SKM-1 treated with dmso at 0.1 percent for 144 hours (cell line): ENCODE measurements around the gene OPRL1.

Experiments used
- DNase-seq: peaks from one replicate; lab custom pipeline; 2025; ENCODE audit not compliant: unreplicated experiment; lab: John Stamatoyannopoulos, UW

The OPRL1 gene

DNA sequence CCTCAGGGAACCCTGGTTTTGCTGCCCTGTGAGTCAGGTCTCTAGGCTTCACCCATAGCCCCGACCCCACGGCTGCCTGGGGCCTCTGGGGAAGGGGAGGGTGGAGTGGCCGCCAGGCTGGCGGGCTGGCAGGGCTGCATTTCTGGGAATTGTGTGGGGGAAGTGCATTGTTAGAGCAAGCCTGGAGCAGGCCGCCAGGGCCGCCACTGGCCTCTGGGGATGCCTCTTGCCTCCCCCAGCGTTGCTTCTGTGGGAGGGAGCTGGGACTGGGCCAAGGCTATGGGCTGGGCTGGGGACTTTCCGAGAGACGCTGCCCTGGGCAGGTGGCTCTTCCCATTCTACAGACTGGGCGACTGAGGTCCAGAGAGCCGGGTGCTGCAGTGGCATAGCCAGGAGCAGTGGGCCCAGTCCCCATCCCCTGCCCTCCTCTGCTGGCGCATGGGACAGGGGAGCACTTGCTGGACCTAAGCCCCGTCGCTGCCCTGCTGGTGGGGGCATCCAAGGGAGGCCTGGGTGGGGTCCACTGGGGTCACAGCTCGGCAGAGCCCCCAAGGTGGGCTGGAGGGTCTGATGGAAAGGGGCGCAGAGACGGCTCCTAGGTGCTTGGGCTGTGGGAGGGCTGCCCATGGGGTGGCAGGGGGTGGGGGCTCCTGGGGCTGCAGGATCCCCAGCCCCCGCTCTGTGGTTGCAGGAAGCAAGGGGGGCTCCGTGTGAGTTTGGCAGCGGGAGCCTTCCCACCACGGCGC lies 23.8 kb upstream of the OPRL1 start:
- no peak for DNase-seq

DNA sequence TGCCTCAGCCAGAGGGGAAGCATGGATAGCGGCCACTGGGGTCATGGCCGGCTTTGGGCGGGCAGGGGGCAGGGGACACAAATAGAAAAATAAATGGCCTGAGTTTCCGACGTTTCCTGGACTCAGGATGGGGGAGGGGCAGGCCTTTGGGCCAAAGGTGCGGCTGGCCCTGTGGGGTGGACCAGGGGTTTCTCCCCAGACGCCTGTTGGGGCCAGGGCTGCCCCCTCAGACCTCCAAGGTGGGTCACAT lies 23.3 kb upstream of the OPRL1 start:
- no peak for DNase-seq

DNA sequence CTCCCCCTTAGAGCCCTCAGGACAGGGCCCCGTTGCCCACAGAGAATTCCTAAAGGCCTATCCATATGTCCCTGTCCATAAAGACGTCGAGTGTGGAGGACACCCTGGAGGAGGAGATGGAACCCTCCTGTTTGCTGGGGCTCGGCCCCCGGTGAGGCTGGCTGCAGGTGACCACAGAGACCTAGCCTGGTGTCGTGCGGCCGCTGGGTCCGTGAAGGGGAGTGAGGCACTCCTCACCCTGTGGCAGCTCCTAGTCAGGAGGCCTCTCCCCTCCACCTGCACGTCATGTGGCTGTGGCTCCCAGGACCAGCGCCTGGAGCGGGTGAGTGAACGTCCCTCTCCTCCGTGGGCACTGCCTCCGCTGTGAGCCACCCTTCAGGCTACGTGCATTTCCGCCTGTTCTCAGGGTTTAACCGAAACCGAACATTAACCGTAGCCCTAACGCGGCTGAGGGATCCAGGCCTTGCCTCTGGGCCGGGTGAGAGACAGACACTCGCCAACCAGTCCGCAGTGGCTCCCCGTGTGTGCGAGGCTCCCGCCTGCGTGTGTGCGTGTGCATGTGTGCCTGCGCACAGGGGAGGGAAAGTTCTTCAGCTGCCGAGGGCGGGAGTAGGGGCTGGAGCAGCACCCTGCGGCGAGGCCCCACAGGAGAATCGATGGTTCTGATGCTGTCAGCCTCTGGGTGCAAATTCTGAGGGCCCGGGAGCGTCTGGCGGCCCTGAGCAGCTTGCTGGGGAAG lies 22.8 kb upstream of the OPRL1 start:
- DNase-seq, result no peak

DNA sequence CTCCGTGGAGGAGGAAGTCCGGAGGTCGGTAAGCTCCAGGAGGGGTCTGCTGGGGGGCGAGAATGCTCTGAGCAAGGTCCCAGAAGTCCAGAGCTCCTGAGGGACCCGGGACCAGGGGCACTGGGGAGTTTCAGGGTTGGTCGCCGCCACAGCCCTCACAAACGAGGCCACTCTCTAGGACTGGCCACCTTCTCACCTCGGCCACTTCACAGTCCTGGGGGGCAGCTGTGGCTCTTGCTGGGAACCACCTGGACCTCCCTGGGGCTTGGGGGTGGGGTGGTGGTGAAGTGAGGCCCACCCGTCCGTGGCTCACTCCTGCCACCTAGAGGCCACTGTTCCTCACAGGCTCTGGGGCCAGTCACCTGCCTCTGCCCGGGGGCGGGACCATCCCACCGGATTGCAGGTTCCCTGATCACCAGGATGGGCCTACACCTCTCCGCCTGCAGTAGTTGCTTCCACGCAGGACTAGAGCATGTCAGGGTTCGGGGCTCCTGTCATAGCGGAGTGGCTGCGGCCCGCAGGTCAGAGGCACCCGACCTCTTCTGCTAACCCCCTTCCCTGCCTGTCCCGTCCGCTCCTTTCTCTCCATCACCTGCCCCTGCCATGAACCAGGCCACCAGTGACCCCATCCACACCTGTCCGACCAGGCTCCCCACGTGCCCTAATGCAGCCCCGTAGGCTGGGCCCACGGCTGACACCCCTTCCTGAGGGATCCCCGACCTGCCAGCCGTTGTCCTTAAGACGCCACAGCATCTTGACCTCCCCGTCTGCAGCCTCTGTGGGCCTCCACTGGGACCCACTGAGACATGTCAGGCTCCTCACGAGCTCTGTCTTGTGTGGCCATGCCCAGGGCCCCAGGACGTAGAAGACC lies 22.0 kb upstream of the OPRL1 start:
- DNase-seq, result peak; percentile 47

DNA sequence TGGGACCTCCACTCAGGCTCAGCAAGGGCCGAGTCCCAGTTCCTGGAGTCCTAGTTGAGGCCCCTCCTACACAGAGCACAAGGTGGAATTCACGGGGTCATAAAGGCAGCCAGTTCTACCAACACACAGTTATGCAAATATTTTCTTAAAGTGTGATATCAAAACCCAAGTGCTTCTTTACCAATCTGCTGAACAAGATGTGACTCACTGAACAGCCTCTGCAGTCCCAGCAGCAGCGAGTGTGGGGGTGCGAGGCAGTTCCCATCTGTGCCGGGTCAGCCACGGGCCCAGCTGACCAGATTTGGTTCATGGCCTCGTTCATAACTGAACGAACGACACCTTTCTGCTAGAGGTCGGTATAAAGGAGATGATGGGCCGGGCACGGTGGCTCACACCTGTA lies 21.3 kb upstream of the OPRL1 start:
- no peak for DNase-seq

DNA sequence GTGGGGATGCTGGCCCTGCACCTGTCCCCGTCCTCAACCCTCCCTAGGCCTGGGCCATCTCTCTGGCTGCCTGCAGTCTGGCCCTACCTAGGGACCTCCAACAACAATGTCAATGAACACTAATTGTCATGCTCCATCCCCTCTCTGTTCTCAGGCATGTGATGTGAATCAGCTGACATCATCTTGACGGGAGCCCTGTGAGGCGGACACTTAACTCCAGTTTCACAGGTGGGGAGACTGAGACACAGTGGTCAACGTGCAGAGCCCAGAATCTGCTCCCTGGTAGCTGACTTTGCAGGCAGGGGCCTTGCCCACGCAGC lies 17.6 kb upstream of the OPRL1 start:
- DNase-seq, result no peak

DNA sequence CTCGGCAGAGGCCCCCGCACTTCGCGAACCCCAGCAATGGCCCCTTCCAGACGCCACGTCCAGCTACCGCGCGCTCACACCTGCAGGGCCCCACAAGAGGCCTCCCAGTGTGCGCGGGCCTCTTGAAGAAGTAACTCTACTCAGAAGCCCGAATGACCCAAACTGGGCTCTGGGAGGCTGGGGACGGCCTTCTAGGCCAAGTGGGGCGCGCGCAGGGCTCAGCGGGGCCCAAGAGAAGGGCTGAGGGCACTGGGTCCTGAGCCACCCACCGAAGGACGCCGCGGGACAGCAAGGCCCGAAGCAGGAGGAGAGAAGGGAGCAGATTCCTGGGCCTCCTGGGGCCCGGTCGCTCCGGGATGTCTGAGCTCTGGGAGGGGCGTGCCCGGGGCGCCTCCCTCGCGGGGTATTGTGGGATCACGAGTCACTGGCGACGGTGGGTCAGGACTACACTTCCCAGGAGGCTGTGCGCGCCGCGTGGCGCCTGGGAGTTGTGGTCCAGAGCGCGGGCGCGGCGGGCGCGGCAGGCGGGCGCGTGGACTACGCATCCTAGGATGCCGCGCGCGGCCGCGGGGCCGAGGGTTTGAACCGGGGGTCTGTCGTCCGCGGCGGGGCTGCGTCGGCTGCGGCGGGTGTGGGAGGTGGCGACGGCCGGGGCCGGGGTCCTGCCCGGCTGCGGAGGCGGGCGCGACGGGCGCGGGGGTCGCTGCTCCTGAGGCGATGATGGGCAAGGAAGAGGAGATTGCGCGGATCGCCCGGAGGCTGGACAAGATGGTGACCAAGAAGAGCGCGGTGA lies 17.1 kb upstream of the OPRL1 start, which contains the start of gene TCEA2:
Gene TCEA2 (plus strand): TSS at position 603 of the 793 bp plus-strand sequence. CDS start 115 bp downstream, at position 718.
- DNase-seq, result peak; percentile 93

DNA sequence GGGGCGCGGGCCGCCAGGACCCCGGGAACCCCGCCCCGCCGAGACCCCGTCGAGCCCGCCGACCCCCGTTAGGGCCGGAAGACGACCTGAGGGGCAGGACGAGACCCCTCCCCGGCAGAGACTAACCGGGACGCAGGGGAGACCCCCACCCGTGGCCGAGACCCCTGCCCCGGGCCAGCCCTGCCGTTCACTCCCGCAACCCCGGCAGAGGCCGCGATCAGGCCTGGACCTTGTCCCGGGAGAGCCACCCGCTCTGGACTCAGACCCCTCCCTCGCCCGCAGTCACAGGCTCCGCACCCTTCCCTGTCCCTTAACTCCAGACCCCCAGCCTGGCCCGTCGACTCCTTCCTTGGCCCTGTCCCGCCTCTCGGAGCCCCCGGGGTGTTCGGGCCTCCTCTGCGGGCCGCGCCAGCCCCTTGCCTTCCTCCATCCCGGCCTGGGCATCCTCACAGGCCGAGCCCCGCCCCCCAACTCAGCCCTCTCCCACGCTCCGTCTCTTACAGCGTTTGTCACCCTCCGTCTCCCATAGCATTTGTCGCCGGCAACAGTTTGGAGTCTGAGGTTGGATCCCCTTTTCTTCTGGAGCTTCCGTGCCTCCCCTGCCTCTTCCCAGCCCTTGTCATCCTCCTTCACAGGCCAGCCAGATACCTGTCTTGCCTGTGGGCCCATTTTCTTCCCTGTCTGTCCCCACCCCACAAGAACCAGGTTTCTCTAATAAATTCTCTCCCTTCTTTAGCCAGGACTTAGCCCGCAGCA lies 16.3 kb upstream of the OPRL1 start:
- no peak for DNase-seq

DNA sequence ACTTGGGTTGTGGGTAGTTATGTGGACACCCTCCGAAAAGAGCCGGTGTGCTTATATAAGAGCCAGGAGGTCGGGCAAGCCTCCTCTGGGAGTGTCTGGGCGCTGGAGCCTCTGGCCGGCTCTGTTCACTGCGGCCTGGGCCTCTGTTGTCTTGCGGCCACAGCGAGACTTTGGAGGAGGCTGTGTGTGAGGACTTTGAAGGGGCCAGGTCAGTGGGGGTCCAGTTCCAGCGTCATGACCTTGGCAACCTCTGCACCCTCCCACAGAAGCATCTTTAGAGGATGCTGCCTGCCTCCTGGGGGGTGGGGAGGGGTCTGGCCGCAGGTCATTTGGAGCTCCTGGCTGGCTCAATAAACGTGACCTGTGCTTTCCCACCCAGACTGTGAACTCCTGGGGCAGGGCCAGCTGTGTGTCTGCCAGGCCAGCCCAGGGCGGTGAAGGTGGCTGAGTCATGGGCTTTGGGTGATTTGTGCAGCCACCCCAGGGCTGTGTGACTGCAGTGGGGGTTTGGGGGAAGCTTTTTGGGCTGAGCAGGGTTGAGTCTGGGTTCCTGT lies 15.7 kb upstream of the OPRL1 start:
- DNase-seq, result no peak

DNA sequence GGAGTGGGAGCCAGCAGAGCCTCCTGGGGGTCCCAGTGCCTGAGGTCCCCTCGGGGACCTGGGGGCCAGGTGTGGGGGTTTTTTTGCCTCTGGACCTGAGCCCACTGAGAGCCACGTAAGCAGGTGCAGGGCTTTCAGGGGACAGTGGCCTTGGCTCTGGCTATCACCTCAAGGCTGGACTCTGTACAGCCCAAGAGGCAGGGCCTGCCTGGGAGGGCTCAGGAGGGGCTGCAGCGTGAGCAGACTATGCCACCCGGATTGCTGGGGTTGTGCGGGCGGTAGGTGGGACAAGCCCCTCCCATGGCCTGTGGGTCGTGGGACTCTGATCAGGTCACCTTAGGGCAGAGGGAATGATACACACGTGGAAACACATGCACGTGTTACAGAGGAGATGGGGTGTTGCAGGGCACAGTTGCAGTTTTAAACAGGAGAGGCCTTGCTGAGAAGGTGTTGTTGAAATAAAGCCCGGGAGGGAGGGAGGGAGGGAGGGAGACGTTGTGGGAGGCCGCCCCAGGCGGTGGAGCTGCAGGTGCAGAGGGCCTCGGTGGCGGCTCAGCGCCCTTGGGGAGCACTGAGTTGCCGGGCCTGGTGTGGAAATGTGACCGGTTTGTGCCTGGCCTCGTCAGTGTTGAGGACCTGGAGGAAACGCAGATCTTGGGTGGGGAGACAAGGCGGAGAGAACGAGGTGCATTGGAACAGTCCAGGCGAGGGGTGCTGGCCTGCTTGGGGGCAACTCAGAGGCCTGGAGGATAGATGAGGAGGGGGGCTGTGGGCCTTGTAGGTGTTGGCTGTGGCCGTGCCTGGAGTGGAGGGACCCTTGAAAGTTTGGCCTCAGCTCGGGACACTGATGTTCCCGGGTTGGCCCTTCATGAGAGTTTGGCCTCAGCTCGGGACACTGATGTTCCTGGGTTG lies 14.6 kb upstream of the OPRL1 start:
- no peak for DNase-seq

DNA sequence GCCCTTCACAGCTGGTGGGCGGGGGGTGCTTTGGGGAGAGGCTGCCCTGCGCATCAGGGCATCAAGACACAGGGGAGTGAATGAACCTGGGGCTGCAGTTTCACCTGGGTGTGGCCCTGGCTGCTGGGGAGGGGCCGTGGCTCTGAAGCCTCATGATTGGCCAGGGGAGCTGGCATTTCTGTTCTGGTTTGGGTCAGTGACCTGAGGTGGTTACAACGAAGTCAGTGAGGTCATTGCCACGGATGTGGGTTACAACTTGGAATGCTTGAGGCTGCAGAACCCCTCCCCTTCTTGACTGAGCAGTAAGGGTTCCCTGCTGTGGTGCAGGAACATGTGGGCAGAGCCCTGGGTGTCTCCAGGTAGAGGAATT lies 13.9 kb upstream of the OPRL1 start:
- peak; percentile 85 for DNase-seq

DNA sequence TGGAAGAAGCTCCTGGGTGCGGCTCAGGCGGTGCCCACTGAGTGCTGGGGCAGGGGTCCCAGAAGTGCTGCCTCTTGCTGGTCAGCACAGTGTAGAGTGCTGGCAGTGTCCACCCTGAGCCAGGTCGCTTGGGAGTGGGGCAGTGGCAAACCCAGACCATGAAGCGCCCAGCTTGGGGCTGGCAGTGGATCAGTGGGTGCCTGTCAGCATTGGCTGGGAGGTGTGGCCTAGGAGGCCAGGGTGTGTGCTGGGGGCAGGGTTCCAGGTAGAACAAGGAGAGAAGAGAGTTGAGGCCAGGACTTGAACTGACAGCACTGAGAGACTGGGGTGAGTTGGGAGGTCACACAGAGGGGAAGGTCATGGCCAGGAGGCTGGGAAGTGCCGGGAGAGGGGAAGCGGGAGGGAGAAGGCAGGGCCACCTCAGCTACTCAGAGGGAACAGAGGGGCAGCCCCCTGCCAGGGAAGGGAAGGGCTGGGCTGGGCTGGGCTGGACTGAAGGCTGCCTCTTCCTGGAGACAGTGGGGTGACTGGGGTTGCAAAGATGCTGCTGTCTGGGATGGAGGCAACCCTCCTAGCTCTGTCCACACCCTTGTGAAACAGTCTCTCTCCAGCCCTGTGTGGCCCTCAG lies 12.8 kb upstream of the OPRL1 start:
- no peak for DNase-seq

DNA sequence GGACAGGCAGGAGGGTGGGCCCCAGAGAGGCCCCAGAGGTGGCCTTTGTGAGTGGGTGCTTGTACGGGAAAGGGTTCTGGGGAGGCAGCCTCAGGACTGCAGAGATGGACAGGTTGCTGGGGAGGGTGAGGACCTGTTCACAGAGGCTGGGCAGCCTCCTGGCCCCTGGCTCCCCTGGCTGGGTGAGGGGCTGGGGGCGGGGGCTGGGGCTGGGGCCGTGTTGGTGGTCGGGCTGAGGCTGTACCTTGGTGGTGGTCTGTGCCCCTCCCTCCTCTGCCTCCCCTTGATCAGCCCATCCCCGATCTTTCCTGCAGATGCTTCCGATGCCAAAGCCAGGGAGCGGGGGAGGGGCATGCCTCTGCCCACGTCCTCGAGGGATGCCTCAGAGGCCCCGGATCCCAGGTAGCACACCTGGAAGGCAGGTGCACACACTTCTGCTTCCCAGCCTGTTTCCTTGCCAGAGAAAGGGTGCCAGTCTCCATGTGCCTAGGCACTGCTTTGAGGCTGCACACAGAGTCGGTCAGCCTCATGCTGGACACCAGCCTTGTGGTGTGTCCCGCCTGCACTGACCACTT lies 12.1 kb upstream of the OPRL1 start:
- DNase-seq, result no peak

DNA sequence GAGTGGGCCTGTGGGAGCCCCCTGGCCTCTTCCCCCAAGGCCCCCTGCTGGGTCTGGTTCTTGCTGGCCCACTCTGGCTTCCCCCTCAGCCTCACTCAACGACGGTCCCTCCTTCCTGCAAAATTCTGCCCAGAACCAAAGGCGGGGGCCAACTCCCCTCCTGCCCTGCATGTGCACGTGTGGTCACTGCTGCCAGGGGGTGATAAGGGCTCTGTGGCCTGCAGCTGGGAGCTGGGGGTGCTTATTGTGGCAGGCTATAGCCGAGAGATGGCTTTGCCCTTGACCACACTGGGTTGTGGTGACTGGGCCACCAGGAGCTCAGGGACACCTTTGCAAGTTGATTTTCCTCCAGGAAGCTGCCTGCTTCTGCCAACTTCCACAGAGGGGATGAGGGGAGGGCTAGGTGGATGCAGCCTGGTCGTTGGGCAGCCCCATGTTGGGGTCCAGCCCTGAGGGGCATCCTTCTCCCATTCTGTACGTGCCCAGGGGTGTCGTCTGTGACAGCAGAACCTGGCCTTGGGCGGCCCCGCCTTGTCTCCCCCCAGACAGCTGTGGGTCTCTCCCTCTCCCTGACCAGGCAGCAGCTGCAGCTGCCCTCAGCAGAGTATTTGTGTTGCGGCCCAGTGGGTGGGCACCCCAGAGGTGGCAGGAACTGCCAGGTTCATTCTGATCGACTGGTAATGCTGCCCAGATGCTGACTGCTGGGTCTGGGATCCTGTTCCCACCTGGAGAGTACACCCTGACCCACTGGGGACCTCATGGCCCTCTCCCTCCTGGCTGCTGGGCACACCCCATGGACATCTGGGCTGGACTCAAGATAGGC lies 11.3 kb upstream of the OPRL1 start:
- no peak for DNase-seq

DNA sequence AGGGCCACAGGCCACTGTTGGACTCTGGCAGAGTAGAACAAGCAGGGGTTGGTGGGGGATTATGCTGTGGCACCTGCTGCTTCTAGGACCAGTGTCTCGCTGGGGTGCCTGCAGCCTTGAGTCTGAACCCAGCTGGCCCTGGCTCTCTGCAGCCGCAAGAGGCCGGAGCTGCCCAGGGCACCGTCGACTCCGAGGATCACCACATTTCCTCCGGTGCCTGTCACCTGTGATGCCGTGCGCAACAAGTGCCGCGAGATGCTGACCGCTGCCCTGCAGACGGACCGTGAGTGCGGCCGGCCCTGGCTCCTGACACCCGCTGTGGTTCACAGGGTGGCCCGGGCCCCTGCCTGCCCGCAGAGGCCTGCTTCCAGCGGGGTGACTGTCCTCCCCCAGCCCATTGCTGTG lies 10.7 kb upstream of the OPRL1 start:
- DNase-seq, result no peak

DNA sequence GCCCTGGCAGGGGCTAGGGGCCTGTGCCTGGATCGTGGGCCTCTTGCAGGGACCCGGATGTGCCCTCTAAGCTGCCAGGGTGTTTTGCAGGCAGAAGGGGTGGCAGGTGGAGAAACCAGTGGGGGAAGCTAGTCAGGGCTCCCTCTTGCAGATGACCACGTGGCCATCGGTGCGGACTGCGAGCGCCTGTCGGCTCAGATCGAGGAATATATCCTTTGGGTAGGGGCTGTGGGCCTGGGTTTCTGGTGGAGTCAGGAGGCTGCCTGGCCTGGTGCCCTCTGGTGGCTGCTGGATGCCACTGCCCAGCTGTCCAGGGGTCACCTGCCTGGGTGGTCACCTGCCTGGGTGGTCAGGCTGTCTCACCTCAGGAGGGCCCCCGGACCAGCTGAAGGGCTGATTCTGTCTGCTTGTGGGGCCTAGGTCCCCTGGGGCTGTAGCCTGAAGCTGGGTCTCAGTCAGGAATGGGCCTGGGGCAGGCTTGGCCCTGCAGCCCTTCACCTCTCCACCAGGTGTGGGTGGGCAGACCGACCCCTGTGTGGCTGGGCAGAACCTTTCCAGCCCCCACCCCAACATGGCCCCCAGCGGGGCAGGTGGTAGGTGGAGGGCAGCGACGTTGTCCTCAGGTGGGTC lies 10.2 kb upstream of the OPRL1 start:
- DNase-seq, result no peak
